ENCODE results near the gene PPTC7.
"Not testable (repeated sequence)": the region's sequence is repeated elsewhere in the genome, so short reads cannot be mapped to it uniquely, and the experiment has no call there.

DNA sequence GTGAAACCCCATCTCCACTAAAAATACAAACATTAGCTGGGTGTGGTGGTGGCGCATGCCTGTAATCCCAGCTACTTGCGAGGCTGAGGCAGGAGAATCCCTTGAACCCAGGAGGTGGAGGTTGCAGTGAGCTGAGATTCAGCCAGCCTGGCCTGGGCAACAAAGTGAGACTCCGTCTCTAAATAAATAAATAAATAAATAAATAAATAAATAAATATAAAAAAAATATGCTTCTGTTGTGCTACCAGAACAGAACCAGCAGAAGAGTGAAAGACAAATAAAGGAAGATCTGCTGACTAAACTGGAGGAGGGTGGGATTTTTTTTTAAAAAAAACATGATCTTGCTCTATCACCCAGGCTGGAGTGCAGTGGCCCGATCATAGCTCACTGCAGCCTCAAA, 9.8 kb upstream of the PPTC7 start:
- TF ChIP-seq, protein P1, sequence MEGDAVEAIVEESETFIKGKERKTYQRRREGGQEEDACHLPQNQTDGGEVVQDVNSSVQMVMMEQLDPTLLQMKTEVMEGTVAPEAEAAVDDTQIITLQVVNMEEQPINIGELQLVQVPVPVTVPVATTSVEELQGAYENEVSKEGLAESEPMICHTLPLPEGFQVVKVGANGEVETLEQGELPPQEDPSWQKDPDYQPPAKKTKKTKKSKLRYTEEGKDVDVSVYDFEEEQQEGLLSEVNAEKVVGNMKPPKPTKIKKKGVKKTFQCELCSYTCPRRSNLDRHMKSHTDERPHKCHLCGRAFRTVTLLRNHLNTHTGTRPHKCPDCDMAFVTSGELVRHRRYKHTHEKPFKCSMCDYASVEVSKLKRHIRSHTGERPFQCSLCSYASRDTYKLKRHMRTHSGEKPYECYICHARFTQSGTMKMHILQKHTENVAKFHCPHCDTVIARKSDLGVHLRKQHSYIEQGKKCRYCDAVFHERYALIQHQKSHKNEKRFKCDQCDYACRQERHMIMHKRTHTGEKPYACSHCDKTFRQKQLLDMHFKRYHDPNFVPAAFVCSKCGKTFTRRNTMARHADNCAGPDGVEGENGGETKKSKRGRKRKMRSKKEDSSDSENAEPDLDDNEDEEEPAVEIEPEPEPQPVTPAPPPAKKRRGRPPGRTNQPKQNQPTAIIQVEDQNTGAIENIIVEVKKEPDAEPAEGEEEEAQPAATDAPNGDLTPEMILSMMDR (IDR thresholded peaks at IDR 0.05): not testable (repeated sequence)
- TF ChIP-seq POLR2A (IDR thresholded peaks at IDR 0.05): not testable (repeated sequence)
